Chondrocyte (in vitro differentiated cells): ENCODE measurements around the gene STAMBP. TPM values are rescaled to one million over a fixed set of nuclear protein-coding genes. Genes with fewer than 3 reads are reported as not detected.

Source experiments
- DNase-seq: peaks from one replicate; pipeline ENCODE4 v3.0.0; 2021; ENCODE audit warnings: mixed read lengths, low spot score
- H3K27ac Mint-ChIP-seq: one replicate; pipeline ENCODE4 v1.8.0; 2021; ENCODE audit warnings: mild to moderate bottlenecking, moderate library complexity, mixed read lengths; ENCODE audit not compliant: unreplicated experiment
- H3K27me3 Mint-ChIP-seq: 2 replicates; pipeline ENCODE4 v1.8.0; 2021; ENCODE audit warnings: low read depth, mixed read lengths
- H3K36me3 Mint-ChIP-seq: 2 replicates; pipeline ENCODE4 v1.8.0; 2021; ENCODE audit warnings: low read depth, mixed read lengths
- H3K4me1 Mint-ChIP-seq: 2 replicates; pipeline ENCODE4 v1.8.0; 2021; ENCODE audit warnings: low read depth, mild to moderate bottlenecking, mixed read lengths
- H3K4me3 Mint-ChIP-seq: one replicate; pipeline ENCODE4 v1.8.0; 2021; ENCODE audit warnings: mild to moderate bottlenecking, moderate library complexity, mixed read lengths; ENCODE audit not compliant: unreplicated experiment
- H3K9me3 Mint-ChIP-seq: 2 replicates; pipeline ENCODE4 v1.8.0; 2021; ENCODE audit warnings: low read depth, mixed read lengths
- CTCF ChIP-seq: fragments of 200-600 bp; sonication (generic); IDR thresholded peaks from 2 replicates; pipeline ENCODE4 v1.5.0; 2021; ENCODE audit warnings: antibody characterized with exemption, mild to moderate bottlenecking, moderate library complexity
- total RNA-seq: library from RNA; stranded (reverse); gene quantifications from 3 replicates; pipeline ENCODE4 v1.2.1, GENCODE V29; 2021

Gene STAMBP
- total RNA-seq, 1 donor from 2014 or later, result 32.1 TPM

- Mint-ChIP-seq H3K36me3 (peaks cover 4% of the 10 kb centered on the region), H3K27ac (no peak overlapping the region), H3K4me1 (peaks cover 38% of the 10 kb centered on the region), H3K9me3 (no peaks in the 10 kb centered on the region), H3K27me3 (no peaks in the 10 kb centered on the region), H3K4me3 (no peak overlapping the region)
- TF ChIP-seq CTCF, result no peak
- no peak for DNase-seq
Measured at GRCh38 chr2:73889206-73889605, 60.4 kb downstream of the STAMBP start.

GRCh38 chr2:73890301-73891092, 61.7 kb downstream of the STAMBP start:
- no peak overlapping the region for H3K27ac Mint-ChIP-seq
- H3K36me3 Mint-ChIP-seq, result peaks cover 6% of the 10 kb centered on the region
- no peak for DNase-seq
- H3K9me3 Mint-ChIP-seq, result no peaks in the 10 kb centered on the region
- no peaks in the 10 kb centered on the region for H3K27me3 Mint-ChIP-seq
- peaks cover 51% of the 10 kb centered on the region for H3K4me1 Mint-ChIP-seq
- no peak overlapping the region for H3K4me3 Mint-ChIP-seq
- no peak for TF ChIP-seq CTCF

- peak overlapping the region; percentile 74 for H3K27ac Mint-ChIP-seq
- H3K4me1 Mint-ChIP-seq, result peaks cover 60% of the 10 kb centered on the region
- H3K4me3 Mint-ChIP-seq, result no peak overlapping the region
- H3K36me3 Mint-ChIP-seq, result peaks cover 8% of the 10 kb centered on the region
- no peak for DNase-seq
- no peak for TF ChIP-seq CTCF
- no peaks in the 10 kb centered on the region for H3K27me3 Mint-ChIP-seq
- no peaks in the 10 kb centered on the region for H3K9me3 Mint-ChIP-seq
Measured at GRCh38 chr2:73891276-73891901, 62.6 kb downstream of the STAMBP start.

GRCh38 chr2:73892631-73893329, 64.0 kb downstream of the STAMBP start, which contains the start of gene ACTG2:
Gene ACTG2, plus strand, starts transcription at chr2:73893008. Its CDS starts 8,304 bp downstream, at chr2:73901312.
- H3K4me1 Mint-ChIP-seq, result peaks cover 70% of the 10 kb centered on the region
- H3K4me3 Mint-ChIP-seq, result peak within 1 kb of the TSS; percentile 93
- no peaks in the 10 kb centered on the region for H3K9me3 Mint-ChIP-seq
- peak within 1 kb of the TSS; percentile 95 for H3K27ac Mint-ChIP-seq
- no peak for TF ChIP-seq CTCF
- peaks cover 15% of the 10 kb centered on the region for H3K36me3 Mint-ChIP-seq
- DNase-seq, result no peak
- no peaks in the 10 kb centered on the region for H3K27me3 Mint-ChIP-seq
